Activated T-cell treated with anti-CD3 and anti-CD28 coated beads, Interleukin-2, amount 50 U/mL, for 1 hour (primary cell): Measurements from ENCODE around the gene CALY.

Experiments
- DNase-seq: peaks from one replicate; pipeline ENCODE4 v3.0.0-alpha.2; 2020

Gene CALY

GRCh38 chr10:133365461-133366129, 28.9 kb upstream of the CALY start:
- no peak for DNase-seq

DNA sequence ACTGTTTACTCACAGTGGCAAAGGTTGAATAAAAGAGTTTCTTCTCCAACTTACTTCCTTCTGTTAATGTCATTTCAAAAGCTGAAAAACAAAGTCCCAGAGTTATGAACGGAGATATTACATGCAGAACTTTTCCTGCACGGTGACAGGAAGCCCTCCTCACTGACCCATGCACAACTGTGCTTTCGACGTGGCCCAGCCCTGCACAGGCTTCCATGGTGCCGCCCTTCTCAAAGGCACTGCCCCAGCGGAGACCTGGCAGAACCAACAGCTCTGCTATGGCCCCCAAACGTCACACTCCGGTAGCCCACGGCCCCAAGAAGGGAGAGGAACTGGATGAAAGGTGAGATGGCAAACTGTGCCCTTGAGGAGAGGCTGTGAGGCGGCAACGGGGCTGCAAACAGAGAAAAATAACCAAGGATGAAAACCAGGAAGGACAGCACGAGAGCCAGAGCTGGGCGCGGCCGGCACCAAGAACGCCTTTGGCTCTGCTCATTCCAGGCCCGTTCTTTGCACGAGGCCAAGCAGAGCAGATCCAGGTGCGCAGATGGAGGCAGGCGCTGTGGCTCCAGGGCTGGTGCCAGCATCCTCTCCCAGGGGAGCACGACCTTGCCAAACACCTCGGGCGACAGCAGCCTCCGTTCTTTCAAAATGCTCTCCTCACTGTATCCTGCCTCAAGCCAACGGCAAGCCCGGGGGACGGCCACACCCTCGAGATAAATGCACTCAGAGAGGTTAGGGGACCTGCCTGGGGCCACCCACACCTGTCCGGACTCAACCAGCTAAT, 28.1 kb upstream of the CALY start:
- DNase-seq: no peak

GRCh38 chr10:133362846-133363245, 26.1 kb upstream of the CALY start:
- DNase-seq: no peak

- DNase-seq: no peak
These were observed 25.2 kb upstream of the CALY start for GRCh38 chr10:133361773-133362441.

GRCh38 chr10:133361227-133361626, 24.5 kb upstream of the CALY start:
- DNase-seq: no peak

GRCh38 chr10:133359972-133360610, 23.4 kb upstream of the CALY start:
- DNase-seq: no peak

DNA sequence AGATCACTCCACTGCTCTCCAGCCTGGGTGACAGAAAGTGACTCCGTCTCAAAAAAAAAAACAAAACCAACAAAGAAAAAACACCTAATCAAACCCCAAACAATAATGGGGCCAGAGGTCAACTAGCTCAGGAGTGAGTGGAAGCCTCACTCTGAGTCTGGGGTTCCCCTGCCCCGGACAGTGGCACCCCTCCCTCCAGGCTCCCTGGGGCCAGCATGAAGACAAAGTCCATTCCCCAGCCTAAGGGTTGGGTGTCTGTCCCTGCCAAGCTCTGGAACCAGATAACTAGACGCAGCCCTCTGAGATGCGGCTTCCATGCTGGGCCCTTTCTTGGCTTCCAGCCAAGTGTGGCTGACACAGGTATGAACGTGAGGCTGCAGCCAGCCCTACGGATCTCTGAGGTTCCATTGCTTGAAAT, 22.9 kb upstream of the CALY start:
- DNase-seq: peak; percentile 53

DNA sequence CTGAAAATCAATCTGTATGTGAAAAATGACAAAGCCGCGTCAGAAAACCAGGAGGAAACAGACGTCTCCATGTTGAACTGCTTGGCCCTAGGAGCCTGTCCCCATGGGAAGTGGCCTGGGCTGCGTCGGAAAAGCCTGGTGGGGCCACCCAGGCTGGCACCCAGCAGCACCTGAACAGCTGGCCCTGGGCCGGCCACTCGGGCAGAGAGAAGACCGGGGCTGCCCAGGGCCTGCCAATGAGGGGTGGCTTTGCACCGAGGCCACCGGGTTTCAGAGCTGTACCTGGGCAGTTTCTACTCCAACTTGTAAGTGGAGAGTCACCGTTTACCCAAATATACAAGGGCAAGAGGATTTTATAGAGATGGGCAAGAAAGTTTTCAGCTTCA, 22.2 kb upstream of the CALY start:
- DNase-seq: no peak

GRCh38 chr10:133358162-133358924, 21.6 kb upstream of the CALY start:
- DNase-seq: no peak

DNA sequence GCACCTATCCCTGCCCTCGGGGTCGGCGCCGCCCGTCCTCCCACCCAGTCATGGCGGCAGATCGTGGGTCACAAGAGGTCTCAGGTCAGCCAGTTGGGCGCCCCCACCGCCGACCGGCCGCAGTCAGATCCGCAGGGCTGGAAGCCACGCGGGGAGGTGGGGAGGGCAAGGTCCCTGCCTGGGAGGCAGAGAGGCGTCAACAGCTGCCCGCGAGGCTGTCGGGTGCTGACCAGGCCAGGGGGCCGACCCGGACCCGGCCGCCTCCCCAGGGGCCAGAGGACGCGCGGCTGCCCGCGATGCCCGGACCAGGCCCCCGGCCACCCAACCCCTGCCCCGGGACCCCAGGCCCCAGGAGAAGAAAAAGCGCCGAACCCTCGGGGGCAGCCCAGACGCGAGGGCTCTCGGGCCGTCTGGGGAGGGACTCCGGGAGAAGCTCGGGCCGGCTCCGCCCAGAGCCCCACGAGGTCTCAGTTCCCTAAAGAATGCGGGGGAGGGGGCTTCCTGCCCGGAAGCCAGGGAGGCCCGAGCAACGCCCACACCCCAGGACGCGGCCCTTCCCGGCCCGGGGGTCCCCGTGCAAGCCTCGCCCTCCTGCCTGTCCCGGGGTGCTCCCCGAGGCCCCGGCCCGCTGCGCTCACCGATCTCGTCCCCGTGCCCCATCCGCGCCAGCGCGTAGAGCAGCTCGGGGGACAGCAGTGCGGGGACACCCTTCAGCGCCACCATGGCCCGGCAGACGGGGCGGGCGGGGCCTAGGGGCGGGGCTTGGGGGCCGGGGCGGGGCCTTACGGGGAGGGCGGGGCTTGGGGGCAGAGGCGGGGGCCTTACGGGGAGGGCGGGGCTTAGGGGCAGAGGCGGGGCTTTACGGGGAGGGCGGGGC, 20.8 kb upstream of the CALY start, which contains the start of gene FUOM:
Gene FUOM (minus strand): TSS at position 735 of the 877 bp plus-strand sequence. CDS start 12 bp downstream, at position 723.
- peak; percentile 80 for DNase-seq

- DNase-seq: no peak
These were observed 20.0 kb upstream of the CALY start for GRCh38 chr10:133356549-133357284.

DNA sequence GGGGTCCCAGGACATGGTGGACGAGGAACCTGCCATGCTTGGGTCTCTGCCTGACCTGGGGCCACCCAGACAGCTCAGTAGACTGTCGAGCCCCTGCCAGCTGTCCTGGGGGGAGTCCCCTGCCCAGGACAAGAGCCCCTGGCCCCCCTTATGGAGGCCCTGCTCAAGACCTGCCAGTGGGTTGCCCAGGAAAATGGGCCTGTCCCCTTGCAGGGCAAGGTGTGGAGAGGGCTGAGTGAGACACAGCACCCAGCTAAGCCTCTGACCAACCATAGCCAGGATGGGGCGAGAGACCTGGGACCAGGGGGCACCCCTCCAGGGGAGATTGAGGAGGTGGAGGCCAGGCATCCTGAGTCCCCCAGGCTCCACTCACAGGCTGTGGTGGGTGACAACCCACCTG, 19.3 kb upstream of the CALY start:
- no peak for DNase-seq

DNA sequence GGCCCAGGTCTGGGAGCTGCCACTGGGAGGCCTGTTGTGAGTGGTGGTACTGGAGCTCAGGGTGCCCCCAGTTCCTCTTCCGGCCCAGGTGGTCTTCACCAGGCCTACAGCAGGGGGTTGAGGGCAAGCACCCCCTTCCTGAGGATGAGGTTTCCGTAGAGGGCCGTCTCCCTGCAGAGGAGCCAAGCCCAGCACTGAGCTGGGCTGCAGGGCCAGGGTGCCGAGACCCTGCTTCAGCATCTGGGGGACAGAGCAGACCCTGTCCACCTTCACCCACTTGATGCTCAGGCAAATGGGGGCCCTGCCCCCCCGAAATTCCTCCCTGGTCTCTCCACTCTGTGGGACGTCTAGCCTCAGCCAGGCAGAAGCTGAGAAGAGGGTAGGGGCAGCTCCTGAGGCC, 18.6 kb upstream of the CALY start:
- DNase-seq: no peak

DNA sequence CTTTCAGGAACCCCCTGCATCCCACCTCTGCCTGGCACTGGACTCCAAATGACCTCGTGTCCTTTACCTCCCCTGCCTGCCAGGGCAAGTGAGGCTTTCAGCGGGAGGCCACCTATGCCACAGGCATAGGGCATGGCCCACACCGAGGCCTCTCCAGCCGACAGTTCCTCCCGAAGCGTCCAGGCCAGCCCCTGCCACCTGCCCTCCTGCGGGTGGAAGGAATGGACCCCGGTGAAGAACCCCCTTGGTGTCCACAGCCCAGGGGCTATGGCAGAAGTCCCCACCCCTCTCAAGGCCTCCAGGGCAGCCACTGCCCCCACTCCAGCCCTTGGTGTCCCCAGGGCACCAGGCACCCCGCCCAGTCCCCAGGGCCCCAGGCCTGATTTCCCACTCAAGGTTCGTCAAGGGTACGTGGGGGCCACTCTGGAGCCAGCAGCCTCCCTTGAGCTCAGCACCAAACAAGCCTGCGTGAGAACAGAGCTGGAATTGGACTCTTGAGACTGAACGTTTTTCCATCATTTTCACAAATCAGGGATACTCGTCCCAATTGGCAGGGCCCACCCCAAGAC, 18.1 kb upstream of the CALY start:
- DNase-seq: no peak

GRCh38 chr10:133353988-133354605, 17.4 kb upstream of the CALY start:
- DNase-seq: no peak

DNA sequence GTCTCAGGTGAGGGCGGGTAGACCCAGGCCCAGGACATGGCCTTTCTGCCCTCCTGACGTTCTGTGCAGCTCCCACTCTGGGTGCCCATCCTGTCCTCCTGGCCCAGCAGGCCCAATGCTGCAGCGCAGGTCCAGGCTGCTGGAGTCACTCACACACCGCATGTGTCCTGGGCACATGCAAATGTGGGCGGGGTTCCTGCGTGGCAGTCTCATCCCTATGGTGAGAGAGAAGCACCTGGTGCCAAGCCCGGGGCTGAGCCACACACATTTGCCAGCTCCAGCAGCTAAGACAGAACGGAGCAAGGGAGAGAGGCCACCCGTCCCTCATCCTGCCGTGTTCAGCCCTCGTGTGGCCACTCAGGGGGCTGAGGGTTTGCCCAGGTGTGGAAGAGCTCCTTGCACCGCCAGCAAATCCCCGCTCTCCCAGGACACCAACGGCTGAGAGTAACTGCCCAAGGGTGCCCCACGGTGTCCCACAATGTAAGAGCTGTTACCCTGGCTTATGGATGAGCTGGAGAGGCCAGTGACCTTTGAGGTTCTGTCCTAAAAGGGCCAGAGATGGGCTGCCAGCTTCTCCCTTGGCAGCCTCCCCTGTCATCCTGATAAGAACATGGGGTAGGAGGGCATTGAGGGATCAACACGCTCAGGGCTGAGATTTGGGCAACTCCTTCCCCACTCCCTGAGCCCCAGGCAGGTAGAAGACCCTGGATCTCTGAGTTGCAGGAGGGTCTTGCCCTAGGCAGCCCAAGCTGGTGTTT, 16.7 kb upstream of the CALY start:
- no peak for DNase-seq

DNA sequence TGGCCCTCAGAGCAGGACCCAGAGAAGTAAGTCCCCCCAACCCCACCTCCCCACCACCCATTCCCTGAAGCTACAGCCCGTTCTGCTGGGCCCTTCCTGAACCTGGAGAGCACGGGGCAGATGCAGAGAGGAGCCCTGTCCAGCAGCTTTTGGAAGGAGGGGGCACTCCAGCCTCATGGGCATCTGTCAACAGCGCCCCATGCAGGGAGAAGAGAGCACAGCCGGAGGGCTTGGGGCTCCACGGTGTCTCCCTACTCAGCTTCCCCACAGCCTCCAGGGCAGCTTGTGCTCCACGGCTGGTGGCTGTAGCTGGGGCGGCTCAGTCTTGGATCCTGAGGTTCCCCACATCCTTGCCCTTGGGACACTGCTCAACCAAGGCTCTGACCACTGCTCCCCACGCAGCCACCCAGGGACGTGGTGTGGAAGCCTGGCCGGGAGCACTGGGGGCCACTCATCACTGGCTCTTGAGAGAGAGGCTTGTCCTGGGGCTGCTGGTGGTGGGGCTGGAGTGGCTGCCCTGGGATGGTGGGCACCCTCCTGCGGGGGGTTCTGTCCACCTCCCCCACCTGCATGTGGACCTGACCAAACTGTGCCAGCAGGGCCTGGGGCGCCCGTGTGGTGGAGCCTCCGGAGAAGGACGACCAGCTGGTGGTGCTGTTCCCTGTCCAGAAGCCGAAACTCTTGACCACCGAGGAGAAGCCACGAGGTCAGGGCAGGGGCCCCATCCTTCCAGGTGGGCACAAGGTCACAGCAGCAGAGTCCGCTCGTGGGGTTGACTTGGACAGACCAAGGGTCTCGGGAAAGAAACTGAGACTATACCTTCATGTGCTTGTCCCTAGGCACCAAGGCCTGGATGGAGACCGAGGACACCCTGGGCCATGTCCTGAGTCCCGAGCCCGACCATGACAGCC, 15.0 kb upstream of the CALY start:
- DNase-seq: no peak

- no peak for DNase-seq
These were observed 14.2 kb upstream of the CALY start for GRCh38 chr10:133350950-133351329.
